Neural cell (in vitro differentiated cells): ENCODE results near the gene CRKL. TPM values are rescaled to one million over a fixed set of nuclear protein-coding genes. Genes with fewer than 3 reads are reported as not detected.

Source experiments
- H2AFZ ChIP-seq: fragments of 200-600, 300-800 bp; sonication (generic), shearing (Covaris generic); 2 replicates; pipeline ENCODE4 v1.6.0; 2014; ENCODE audit warnings: low read depth, mild to moderate bottlenecking, antibody characterized with exemption, low read length, moderate library complexity
- H3F3A ChIP-seq: fragments of 200-600 bp; shearing (Covaris generic); 2 replicates; pipeline ENCODE4 v1.6.1; 2016; ENCODE audit warnings: mild to moderate bottlenecking, moderate library complexity, mixed read lengths, antibody characterized with exemption, low read length; ENCODE audit not compliant: insufficient read depth, poor library complexity, severe bottlenecking
- H3K27ac ChIP-seq: fragments of 200-600, 300-800 bp; sonication (generic), shearing (Covaris generic); 2 replicates; pipeline ENCODE4 v1.5.1; 2014; ENCODE audit warnings: mild to moderate bottlenecking, low read length, moderate library complexity
- H3K27me3 ChIP-seq: fragments of 300-800, 200-600 bp; sonication (generic), shearing (Covaris generic); 2 replicates; pipeline ENCODE4 v1.6.0; 2014; ENCODE audit warnings: mild to moderate bottlenecking, low read depth, low read length, moderate library complexity; ENCODE audit not compliant: insufficient read depth
- H3K36me3 ChIP-seq: fragments of 300-800, 200-600 bp; sonication (generic), shearing (Covaris generic); 2 replicates; pipeline ENCODE4 v1.5.1; 2014; ENCODE audit warnings: mild to moderate bottlenecking, antibody characterized with exemption, low read length, moderate library complexity; ENCODE audit not compliant: insufficient read depth
- H3K4me2 ChIP-seq: fragments of 300-800, 200-600 bp; sonication (generic), shearing (Covaris generic); 2 replicates; pipeline ENCODE4 v1.6.0; 2014; ENCODE audit warnings: mild to moderate bottlenecking, low read length
- H3K4me3 ChIP-seq: fragments of 300-800, 200-600 bp; sonication (generic), shearing (Covaris generic); 2 replicates; pipeline ENCODE4 v1.5.1; 2014; ENCODE audit warnings: mild to moderate bottlenecking, low read length, moderate library complexity
- H3K79me2 ChIP-seq: fragments of 200-600 bp; shearing (Covaris generic); replicated peaks from 2 replicates; pipeline ENCODE4 v1.6.0; 2014; ENCODE audit warnings: mild to moderate bottlenecking, low read length, moderate library complexity; ENCODE audit not compliant: insufficient read depth
- H3K9ac ChIP-seq: fragments of 300-800, 200-600 bp; sonication (generic), shearing (Covaris generic); 2 replicates; pipeline ENCODE4 v1.6.1; 2016; ENCODE audit warnings: mild to moderate bottlenecking, low read length, mixed read lengths
- H3K9me2 ChIP-seq: fragments of 200-600 bp; shearing (Covaris generic); 2 replicates; pipeline ENCODE4 v1.6.1; 2016; ENCODE audit warnings: mild to moderate bottlenecking, low read length, mixed read lengths; ENCODE audit not compliant: insufficient read depth
- H3K9me3 ChIP-seq: fragments of 200-600, 300-800 bp; sonication (generic), shearing (Covaris generic); 2 replicates; pipeline ENCODE4 v1.6.1; 2016; ENCODE audit warnings: mild to moderate bottlenecking, mixed run types, low read length, moderate library complexity, mixed read lengths
- H4K20me1 ChIP-seq: fragments of 200-600 bp; shearing (Covaris generic); 2 replicates; pipeline ENCODE4 v1.6.1; 2016; ENCODE audit warnings: mild to moderate bottlenecking, mixed run types; ENCODE audit not compliant: insufficient read depth
- CTCF ChIP-seq: fragments of 450-650 bp; IDR thresholded peaks from 2 replicates; pipeline ENCODE4 v1.5.1; 2014; ENCODE audit warnings: antibody characterized with exemption, mild to moderate bottlenecking, moderate library complexity; ENCODE audit not compliant: poor library complexity, severe bottlenecking
- EP300 ChIP-seq: fragments of 450-650 bp; conservative IDR thresholded peaks from 2 replicates; pipeline ENCODE4 v1.6.1; 2014; ENCODE audit warnings: antibody characterized with exemption, mild to moderate bottlenecking, moderate library complexity; ENCODE audit not compliant: poor library complexity, severe bottlenecking
- EZH2 ChIP-seq: fragments of 200-600, 300-800 bp; shearing (Covaris generic), sonication (generic); IDR thresholded peaks from 2 replicates; pipeline ENCODE4 v1.6.1; 2014; ENCODE audit warnings: antibody characterized with exemption, low read length, borderline replicate concordance, mild to moderate bottlenecking; ENCODE audit not compliant: insufficient read depth, poor library complexity, severe bottlenecking
- MXI1 ChIP-seq: fragments of 450-650 bp; conservative IDR thresholded peaks from 2 replicates; pipeline ENCODE4 v1.6.1; 2014; ENCODE audit warnings: antibody characterized with exemption, mild to moderate bottlenecking; ENCODE audit not compliant: poor library complexity, severe bottlenecking
- POLR2AphosphoS5 ChIP-seq: IDR thresholded peaks from 2 replicates; pipeline ENCODE4 v1.6.1; 2012
- RAD21 ChIP-seq: fragments of 450-650 bp; conservative IDR thresholded peaks from 2 replicates; pipeline ENCODE4 v1.6.1; 2014; ENCODE audit warnings: antibody characterized with exemption, mild to moderate bottlenecking, moderate library complexity
- REST ChIP-seq: IDR thresholded peaks from 2 replicates; pipeline ENCODE4 v1.6.1; 2012; ENCODE audit warnings: borderline replicate concordance
- SMC3 ChIP-seq: fragments of 450-650 bp; conservative IDR thresholded peaks from 2 replicates; pipeline ENCODE4 v1.6.1; 2014; ENCODE audit warnings: antibody characterized with exemption, mild to moderate bottlenecking, moderate library complexity; ENCODE audit not compliant: poor library complexity
- TAF1 ChIP-seq: IDR thresholded peaks from 2 replicates; pipeline ENCODE4 v1.6.1; 2012; ENCODE audit warnings: low read depth
- polyA plus RNA-seq: library from polyadenylated mRNA; depleted of rRNA; stranded (reverse); fragments of >200 nt; gene quantifications from 2 replicates; pipeline ENCODE4 v1.2.3, GENCODE V29; 2014

The CRKL gene
- polyA plus RNA-seq, 1 donor from 2014 or later, result 46.8 TPM

GRCh38 chr22:20985720-20986119 is 68.5 kb downstream of the CRKL start:
- Histone ChIP-seq H3K9me3 (no peaks in the 10 kb centered on the region), H3F3A (no peaks in the 10 kb centered on the region), H3K9ac (no peak overlapping the region), H3K9me2 (no peaks in the 10 kb centered on the region), H3K4me3 (no peak overlapping the region), H3K27me3 (no peaks in the 10 kb centered on the region), H3K4me2 (no peak overlapping the region), H2AFZ (no peak overlapping the region), H3K27ac (no peak overlapping the region), H3K79me2 (no peaks in the 10 kb centered on the region), H4K20me1 (no peaks in the 10 kb centered on the region), H3K36me3 (no peaks in the 10 kb centered on the region)
- TF ChIP-seq TAF1 (no peak), MXI1 (no peak), RAD21 (no peak), REST (no peak), POLR2AphosphoS5 (no peak), EP300 (no peak), CTCF (no peak), SMC3 (no peak)

GRCh38 chr22:20986365-20986764 is 69.2 kb downstream of the CRKL start:
- Histone ChIP-seq H3K4me2 (no peak overlapping the region), H3K9me3 (no peaks in the 10 kb centered on the region), H3K4me3 (no peak overlapping the region), H4K20me1 (no peaks in the 10 kb centered on the region), H2AFZ (no peak overlapping the region), H3K36me3 (no peaks in the 10 kb centered on the region), H3K9ac (no peak overlapping the region), H3K9me2 (no peaks in the 10 kb centered on the region), H3K79me2 (no peaks in the 10 kb centered on the region), H3K27ac (no peak overlapping the region), H3F3A (no peaks in the 10 kb centered on the region), H3K27me3 (no peaks in the 10 kb centered on the region)
- no peak for TF ChIP-seq EP300
- no peak for TF ChIP-seq CTCF
- no peak for TF ChIP-seq REST
- no peak for TF ChIP-seq SMC3
- no peak for TF ChIP-seq POLR2AphosphoS5
- no peak for TF ChIP-seq TAF1
- no peak for TF ChIP-seq EZH2
- TF ChIP-seq MXI1, result no peak
- no peak for TF ChIP-seq RAD21
